Stimulated activated CD8-positive, alpha-beta memory T cell treated with anti-CD3 and anti-CD28 coated beads, Interleukin-12 subunit alpha, Interleukin-12 subunit beta, amount 100 ng/mL, for 24 hours (primary cell): ENCODE measurements around the gene CRKL.
"Not testable (repeated sequence)": the region's sequence is repeated elsewhere in the genome, so short reads cannot be mapped to it uniquely, and the experiment has no call there.

Experiments used
- DNase-seq: peaks from one replicate; pipeline ENCODE4 v3.0.0-alpha.2; 2020; ENCODE audit errors: extremely low read depth

CRKL gene

DNA sequence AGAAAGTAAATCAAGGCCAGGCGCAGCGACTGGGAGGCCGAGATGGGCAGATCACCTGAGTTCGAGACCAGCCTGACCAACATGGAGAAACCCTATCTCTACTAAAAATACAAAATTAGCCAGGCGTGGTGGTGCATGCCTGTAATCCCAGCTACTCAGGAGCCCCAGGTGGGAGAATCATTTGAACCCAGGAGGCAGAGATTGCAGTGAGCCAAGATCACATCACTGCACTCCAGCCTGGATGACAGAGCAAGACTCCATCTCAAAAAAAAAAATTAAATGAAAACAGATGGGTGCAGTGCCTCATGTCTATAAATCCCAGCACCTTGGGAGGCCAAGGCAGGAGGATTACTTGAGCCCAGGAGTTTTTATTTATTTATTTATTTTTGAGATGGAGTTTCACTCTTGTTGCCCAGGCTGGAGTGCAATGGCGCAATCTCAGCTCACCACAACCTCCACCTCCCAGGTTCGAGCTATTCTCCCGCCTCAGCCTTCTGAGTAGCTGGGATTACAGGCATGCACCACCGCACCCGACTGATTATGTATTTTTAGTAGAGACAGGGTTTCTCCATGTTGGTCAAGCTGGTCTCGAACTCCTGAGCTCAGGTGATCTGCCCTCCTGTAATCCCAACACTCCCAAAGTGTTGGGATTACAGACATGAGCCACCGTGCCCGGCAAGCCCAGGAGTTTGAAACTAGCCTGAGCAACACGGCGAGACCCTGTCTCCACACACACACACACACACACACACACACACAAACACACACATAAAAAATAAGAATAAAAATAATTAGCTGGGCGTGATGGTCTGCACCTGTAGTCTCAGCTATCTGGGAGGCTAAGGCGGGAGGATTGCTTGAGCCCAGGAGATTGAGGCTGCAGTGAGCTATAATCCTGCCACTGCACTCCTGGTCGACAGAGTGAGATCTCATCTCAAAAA lies 15.8 kb upstream of the CRKL start:
- not testable (repeated sequence) for DNase-seq

DNA sequence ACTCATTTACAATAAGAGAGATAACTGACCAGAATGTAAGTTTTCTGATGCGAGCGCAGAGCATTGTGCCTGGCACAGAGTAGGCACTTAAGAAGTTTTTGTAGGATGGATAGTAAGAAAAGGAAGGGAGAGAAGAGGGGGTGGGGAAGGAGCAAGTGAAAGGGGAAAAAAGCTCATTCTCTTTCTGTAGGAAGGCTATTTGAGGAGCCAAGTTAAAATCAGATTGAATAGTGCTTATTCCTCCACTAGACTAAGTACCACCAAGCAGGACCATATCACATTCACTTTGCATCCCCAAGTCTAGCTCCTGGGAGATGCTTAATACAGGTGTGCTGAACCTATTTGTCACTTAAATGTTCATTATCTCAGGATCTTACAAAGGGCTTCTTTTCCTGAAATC lies 14.1 kb upstream of the CRKL start:
- no peak for DNase-seq

DNA sequence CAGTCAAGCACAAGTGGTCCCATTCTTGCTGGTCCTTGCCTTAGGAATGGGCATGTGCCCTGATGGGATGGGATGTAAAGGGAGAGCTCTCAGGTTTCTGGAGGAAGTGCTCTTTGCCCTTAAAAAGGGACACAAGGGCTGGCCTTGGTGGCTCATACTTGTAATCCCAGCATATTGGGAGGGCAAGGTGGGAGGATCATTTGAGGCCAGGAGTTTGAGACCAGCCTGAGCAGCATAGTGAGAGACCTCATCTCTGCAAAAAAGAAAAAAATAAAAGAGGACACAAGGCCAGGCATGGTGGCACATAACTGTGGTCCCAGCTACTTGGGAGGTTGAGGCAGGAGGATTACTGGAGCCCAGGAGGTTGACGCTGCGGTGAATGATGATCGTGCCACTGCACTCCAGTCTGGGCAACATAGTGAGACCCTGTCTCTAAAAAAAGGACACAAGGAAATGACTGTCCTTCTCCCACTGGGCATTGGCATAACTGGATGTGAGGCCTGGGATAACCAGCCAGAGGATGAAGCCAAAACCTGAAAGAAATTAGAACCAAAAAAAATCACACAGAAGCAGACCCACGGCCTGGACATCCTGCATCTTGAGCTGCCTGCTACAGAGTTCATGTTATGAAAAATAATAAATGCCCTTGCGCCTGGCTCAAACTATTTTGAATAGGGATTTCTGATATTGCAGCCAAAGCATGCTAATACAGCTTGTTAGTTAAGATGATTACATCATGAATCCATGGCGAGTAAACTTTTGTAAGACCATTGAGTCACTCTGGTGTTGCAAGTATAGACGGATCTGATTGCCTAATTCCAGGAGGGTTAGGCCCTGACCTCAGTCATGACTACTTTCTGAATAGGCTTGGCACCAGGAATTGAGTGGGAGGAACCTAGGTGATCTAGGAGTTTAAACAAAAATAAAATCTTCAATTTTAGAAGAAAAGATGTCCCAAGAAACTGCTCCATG lies 12.9 kb upstream of the CRKL start:
- DNase-seq, result no peak

DNA sequence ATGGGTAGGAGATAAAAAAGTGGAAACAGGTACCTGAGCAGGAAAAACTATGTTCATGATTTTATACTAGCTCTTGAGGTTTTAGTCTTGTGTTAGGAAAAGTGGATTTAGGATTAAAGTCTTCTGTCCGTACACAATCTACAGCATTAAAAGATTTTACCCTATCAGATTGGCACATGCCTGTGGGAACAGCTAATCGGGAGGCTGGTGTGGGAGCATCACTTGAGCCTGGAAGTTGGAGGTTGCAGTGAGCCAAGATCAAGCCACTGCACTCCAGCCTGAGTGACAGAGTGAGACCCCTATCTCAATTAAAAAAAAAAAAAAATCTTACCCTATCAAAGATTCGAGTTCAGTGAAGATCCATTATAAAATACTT lies 12.2 kb upstream of the CRKL start:
- no peak for DNase-seq

DNA sequence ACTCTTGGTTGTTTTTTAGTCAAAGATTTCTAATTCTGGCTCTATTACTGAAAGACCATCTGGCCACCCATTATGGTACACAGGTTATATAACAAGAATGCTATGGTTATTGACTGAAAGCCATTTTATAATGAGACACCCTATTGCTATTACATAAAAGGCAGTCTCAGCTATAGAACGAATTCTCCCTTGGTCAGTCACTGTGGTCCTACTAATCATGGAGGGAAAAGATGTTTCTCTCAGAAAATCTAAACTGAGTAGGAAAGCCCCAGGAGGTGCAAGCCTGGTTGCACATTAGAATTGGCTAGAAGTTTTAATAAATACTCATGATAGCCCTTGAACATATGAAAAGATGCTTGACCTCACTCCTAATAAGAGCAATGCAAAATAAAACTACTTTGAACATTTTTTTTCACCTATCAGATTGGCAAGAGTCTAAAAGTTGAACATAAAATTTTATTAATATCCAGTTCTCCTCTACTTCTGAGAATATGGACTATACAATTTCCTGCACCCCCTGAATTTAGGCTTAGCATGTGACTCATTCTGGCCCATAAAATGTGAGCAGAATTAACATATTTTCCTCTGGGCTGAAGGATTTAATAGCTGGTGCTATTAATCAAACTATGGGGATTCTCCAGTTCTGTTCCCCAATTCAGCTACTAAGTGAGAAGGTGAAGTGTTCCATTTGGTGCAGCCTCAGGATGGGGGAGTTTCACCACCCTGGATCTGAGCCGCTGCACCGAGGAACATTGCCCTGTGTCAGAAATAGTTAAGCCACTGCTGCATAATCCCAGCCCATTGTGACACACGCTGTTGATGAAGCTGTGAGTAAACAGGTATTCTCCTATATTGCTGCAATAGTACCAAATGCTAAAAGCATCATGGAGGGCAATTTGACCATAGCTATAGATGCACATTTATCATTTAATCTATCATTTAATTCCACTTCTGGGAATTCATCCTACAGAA lies 11.5 kb upstream of the CRKL start:
- DNase-seq, result no peak

DNA sequence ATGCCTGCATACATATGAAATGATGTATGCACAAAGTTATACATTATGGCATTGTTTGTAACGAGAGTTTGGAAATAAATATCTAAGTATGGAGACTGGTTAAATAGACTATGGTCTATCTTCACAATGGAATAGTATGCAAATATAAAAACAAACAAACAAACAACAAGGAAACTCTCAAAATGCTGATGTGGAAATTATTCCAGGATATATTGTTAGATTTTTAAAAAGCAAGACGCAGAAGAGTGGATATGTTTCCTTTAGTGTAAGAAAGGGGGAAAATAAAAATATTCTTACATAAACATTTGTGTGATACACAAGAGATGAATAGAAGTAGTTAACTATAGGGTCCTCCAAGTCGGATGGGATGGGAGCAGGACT lies 10.8 kb upstream of the CRKL start:
- DNase-seq, result no peak

DNA sequence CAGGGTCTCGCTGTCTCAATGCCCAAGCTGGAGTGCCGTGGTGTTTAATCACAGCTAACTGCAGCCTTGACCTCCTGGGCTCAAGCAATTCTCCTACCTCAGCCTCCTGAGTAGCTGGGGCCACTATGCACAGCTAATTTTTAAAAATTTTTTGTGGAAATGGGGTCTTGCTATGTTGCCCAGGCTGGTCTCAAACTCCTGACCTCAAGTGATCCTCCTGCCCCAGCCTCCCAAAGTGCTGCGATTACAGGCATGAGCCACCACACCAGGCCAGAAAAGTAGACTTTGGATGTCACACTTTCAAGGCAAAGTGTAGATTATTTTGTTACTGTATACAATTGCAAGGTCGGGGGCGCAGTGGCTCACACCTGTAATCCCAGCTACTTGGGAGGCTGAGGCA lies 8.5 kb upstream of the CRKL start:
- not testable (repeated sequence) for DNase-seq

DNA sequence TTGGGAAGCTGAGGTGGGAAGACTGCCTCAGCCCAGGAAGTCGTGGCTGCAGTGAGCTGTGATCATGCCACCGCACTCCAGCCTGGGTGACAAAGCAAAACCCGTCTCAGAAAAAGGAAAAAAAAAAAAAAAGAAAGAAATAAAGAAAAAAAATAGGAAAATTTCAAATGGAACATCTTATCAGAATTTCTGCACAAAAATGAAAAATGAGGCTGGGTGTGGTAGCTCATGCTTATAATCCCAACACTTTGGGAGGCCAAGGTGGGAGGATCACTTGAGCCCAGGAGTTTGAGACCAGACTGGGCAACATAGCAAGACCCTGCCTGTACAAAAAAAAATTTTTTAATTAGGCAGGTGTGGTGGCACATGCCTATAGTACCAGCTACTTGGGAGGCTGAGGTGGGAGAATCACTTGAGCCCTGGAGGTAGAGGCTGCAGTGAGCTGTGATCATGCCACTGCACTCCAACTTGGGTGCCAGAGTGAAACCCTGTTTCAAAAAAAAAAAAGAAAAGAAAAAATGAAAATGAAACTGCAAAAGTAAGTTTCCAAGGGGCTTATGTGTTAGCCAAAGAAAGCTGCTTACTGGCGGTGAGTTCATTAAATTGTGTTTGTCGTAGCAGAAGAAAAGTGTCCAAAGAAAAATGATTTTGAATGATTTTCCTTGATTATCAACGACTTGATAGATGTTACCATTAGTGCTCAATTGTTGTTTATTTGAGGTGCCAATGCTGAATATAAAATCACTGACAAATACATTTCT lies 7.5 kb upstream of the CRKL start:
- DNase-seq, result no peak

DNA sequence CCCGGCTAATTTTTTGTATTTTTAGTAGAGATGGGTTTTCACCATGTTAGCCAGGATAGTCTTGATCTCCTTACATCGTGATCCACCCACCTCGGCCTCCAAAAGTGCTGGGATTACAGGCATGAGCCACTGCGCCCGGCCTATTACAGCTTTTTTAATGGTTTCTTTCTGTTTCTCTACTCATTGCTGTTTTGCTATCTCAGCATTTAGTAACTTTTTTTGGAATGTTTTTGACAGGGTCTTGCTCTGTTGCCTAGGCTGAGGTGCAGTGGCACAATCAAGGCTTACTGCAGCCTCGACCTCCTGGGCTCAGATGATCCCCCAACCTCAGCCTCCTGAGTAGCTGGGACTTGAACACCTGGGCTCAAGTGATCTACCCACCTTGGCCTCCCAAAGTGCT lies 4.7 kb upstream of the CRKL start:
- no peak for DNase-seq

DNA sequence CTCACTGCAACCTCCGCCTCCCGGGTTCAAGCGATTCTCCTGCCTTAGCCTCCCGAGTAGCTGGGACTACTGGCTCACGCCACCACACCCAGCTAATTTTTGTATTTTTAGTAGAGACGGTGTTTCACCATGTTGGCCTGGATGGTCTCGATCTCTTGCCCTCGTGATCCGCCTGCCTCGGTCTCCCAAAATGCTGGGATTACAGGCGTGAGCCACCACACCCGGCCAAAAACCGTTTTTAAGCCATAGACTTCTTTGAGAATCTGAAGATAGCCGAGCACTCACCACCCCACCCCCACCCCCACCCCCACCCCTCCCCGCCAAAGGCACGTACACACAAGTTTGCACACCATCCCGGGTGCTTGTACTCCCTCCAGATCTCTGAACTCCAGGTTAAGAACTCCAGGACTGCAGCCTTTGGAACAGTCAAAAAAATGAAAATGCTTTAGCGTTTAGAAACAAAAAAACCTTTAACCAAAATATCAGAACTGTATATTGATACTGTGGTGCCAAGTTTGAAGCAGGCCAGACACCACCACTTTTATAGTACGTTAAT lies 1.5 kb downstream of the CRKL start:
- DNase-seq, result no peak

DNA sequence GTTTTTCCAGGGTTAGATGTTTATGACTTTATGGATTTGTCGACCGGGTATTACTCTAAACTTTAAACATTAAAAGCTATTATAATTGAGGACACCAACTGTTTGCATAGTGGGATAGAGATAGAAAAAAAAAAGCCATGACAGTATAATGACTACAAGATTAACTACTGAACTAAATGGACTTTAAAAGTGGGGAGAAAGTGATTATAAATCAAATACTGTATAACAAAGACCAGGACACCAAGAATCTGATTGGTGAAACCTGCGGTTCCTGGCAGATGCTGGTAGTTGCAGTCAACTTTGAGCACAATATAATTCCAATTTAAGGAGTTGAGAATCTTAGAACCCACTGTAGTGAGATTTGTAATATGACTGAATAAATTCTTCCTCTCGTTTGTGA lies 2.5 kb downstream of the CRKL start:
- DNase-seq, result no peak

DNA sequence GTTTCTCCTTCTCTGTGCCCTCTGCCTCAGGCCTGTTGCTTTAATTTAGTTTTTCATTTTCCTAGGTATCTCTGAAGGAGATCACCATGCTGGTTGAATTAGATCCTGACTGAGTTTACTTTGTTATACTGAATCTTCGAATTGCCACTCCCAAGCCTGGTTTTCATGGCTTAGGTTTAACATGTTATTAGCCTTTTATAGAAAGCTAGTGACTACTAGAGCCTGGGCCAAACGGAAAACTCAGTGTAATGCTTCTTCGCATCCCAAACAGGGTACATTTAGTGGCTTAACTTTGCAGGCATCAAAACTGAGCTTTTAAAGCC lies 3.6 kb downstream of the CRKL start:
- no peak for DNase-seq

DNA sequence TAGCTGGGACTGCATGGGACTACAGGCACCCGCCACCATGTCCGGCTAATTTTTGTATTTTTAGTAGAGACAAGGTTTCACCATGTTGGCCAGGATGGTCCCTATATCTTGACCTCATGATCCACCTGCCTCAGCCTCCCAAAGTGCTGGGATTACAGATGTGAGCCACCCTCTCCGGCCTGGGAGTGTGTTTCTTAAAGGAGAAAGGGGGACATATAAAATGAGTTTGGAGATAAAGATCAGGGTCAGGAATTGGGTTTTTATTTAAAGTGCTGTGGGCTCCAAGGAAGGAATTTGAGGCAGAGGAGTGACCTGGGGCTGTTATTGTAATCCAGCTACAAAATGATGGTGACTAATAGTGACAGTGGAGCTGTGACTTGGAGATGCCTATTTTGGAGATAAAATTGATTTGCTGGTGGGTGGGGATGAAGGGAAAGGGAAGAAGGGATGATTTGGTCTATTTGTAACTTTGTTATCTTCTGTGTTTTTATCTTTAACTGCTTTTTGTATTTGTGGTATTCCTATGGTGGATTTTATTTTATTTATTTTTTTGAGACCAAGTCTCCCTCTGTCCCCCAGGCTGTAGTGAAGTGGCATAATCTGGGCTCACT lies 5.0 kb downstream of the CRKL start:
- DNase-seq, result no peak

DNA sequence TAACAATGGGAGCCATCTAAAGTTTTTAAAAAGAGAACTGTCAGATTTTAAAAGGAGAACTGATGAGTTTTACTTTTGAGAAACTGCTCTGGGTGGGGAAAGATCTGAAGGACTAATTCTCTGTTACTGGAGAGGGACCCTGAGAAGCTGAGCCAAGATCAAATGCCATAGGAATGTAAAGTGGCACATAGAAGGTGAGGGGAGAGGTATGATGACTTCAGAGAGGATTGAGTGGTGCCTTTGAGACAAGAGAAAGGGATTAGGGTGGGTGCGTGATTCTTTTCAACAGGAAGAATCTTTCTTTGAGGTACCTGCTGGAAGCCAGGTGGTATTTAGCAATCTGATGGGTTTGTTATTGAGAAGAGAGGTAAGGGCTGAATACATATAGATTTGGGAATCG lies 9.0 kb downstream of the CRKL start:
- DNase-seq, result no peak

DNA sequence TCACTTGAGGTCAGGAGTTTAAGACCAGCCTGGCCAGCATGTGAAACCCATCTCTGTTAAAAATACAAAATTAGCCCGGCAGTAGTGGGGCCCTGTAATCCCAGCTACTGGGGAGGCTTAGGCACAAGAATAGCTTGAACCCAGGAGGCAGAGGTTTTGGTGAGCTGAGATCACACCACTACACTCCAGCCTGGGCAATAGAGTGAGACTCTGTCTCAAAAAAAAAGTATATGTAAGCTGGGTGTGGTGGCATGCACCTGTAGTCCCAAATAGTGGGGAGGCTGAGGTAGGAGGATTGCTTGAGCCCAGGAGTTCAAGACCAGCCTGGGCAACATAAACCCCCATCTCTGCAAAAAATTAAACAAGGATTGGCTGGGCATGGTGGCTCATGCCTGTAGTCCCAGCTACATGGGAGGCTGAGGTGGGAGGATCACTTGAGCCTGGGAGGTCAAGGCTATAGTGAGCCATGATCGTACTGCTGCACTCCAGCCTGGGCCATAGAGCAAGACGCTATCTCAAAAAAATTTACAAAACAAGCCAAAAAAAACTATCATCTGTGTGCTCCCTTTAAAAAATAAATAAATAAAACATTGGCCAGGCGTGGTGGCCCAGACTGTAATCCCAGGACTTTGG lies 10.8 kb downstream of the CRKL start:
- no peak for DNase-seq

DNA sequence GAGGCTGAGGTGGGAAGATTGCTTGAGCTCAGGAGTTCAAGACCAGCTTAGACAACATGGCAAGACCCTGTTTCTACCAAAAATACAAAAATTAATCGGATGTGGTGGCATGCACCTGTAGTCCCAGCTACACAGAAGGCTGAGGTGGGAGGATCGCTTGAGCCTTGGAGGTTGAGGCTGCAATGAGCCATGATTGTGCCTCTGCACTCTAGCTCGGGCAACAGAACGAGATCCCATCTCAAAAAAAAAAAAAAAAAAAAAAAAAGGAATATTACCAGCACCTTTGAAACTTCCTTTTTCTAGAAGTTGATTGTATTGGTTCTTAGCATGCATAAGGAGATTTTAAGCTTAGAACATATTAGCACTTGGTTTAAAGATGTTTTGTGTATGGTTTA lies 11.4 kb downstream of the CRKL start:
- no peak for DNase-seq

DNA sequence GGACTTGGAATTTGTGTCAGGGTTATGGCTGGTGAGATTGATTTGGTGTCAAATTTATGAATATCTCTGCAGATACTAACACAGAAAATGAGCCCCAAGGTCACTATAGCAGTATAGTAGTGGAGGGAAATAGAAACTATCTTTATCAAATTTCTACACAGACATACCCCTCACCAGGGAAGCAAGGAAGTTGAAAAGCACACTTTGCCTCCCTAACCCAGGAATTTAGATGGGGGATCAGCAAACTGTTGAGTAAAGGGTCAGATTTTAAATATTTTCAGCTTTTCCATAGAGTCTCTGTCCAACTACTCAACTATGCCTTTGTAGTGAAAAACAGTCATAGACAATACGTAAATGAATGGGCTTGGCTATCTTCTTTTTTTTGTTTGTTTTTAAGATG lies 12.8 kb downstream of the CRKL start:
- no peak for DNase-seq

DNA sequence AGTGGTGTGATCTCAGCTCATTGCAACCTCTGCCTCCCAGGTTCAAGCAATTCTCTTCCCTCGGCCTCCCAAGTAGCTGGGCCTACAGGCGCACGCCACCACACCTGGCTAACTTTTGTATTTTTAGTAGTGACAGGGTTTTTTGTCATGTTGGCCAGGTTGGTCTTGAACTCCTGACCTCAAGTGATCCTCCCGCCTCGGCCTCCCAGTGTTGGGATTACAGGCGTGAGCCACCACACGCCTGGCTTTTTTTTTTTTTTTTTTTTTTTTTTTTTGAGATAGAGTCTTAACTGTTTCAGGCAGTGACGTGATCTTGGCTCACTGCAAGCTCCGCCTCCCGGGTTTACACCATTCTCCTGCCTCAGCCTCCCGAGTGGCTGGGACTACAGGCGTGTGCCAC lies 13.2 kb downstream of the CRKL start:
- DNase-seq, result not testable (repeated sequence)

DNA sequence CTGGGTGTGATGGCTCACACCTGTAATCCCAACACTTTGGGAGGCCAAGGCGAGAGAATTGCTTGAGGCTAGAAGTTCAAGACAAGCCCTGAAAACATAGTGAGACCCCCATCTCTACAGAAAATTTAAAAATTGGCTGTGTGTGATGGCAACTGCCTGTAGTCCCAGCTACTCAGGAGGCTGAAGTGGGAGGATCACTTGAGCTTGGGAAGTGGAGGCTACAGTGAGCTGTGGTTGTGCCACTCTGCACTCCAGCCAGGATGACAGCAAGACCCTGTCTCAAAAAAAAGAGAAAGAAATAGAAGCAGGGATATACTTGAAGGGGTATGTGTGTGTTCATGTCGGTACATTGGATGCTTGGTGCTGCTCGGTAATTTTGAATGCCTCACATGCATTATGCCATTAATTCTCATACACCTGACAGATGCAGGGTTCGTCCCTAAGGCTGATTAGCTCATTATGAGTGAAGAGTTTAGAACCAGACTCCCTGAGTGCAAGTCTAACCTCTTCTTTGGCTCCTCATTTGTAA lies 14.0 kb downstream of the CRKL start:
- DNase-seq, result no peak

DNA sequence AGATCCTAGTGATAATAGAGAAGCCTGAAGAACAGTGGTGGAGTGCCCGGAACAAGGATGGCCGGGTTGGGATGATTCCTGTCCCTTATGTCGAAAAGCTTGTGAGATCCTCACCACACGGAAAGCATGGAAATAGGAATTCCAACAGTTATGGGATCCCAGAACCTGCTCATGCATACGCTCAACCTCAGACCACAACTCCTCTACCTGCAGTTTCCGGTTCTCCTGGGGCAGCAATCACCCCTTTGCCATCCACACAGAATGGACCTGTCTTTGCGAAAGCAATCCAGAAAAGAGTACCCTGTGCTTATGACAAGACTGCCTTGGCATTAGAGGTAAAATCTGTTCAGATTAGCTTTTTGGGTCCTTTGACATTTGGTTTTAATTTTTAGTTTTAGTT lies 16.7 kb downstream of the CRKL start:
- no peak for DNase-seq
